ENCODE measurements around the gene ATP11A.

The ATP11A gene

DNA sequence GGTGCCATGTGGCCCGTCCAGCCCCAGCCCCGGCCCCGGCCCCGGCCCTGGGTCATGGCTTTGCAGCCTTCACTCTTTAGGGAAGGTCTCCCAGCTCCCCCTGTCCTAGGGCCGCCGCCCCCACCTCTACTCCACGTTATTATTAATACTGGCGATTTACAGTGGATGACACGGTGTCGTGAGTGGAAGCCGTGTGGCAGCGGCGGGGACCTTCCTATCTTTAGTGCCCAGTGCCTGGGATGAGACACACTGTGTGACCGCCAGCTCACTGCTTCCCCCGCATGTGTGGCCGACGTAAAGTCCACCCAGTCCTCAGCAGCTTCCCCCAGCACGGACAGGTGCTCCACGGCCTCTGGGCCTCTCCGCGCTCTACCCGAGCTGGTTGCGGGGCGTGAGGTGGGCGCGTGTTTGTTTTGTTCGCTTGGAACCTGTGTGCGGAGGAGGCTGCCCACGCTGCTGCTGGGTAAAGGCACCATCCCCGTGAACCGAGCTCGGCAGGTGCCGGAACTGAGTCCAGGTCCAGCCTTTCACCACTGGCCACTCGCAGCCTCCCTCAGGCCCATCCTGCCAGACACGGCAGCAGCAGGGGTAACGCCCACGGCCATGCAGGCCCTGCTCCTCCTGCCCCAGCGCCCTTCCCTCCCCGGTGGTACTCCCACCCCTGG lies 208.2 kb downstream of the ATP11A start:
- no peak overlapping the region for H3K4me3 ChIP-seq (ENCODE audit: low read length)
- TF ChIP-seq, protein P1, sequence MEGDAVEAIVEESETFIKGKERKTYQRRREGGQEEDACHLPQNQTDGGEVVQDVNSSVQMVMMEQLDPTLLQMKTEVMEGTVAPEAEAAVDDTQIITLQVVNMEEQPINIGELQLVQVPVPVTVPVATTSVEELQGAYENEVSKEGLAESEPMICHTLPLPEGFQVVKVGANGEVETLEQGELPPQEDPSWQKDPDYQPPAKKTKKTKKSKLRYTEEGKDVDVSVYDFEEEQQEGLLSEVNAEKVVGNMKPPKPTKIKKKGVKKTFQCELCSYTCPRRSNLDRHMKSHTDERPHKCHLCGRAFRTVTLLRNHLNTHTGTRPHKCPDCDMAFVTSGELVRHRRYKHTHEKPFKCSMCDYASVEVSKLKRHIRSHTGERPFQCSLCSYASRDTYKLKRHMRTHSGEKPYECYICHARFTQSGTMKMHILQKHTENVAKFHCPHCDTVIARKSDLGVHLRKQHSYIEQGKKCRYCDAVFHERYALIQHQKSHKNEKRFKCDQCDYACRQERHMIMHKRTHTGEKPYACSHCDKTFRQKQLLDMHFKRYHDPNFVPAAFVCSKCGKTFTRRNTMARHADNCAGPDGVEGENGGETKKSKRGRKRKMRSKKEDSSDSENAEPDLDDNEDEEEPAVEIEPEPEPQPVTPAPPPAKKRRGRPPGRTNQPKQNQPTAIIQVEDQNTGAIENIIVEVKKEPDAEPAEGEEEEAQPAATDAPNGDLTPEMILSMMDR (conservative IDR thresholded peaks at IDR 0.05; ENCODE audit: low read length): no peak
- no peak for DNase-seq (ENCODE audit: low read depth)

DNA sequence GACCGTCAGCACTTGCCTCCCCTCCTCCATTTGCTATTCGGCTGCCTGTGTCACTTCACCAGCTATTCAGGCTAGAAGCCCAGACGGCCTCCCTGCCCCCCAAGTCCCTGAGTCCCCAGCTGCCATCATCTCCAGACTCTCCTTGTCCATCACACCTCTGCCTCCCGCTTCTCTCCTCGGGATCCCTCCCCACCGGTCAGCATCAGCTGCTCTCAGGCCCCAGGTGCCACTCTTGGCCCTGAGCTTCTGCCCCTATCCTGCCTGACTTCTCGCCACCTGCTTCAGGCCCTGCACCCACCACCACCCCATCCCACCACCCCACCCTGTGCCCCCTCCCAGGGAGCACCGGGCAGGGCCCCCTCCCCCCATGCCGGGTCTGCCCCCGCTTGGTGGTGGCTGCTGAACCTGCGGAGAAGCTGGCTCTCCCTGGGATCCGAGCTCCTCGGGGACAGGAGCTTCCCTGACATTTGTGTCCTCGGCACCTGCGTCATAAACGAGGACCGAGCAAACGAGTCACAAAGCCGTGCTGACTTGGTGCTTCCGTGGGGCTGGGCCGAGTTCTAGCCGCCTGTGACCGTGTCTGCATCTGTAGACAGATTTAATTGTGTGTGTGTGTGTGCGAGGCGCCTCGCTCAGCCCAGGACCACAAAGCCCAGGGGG lies 208.9 kb downstream of the ATP11A start:
- no peak overlapping the region for H3K4me3 ChIP-seq (ENCODE audit: low read length)
- TF ChIP-seq, protein P1 (conservative IDR thresholded peaks at IDR 0.05; ENCODE audit: low read length): no peak
- DNase-seq (ENCODE audit: low read depth): no peak

DNA sequence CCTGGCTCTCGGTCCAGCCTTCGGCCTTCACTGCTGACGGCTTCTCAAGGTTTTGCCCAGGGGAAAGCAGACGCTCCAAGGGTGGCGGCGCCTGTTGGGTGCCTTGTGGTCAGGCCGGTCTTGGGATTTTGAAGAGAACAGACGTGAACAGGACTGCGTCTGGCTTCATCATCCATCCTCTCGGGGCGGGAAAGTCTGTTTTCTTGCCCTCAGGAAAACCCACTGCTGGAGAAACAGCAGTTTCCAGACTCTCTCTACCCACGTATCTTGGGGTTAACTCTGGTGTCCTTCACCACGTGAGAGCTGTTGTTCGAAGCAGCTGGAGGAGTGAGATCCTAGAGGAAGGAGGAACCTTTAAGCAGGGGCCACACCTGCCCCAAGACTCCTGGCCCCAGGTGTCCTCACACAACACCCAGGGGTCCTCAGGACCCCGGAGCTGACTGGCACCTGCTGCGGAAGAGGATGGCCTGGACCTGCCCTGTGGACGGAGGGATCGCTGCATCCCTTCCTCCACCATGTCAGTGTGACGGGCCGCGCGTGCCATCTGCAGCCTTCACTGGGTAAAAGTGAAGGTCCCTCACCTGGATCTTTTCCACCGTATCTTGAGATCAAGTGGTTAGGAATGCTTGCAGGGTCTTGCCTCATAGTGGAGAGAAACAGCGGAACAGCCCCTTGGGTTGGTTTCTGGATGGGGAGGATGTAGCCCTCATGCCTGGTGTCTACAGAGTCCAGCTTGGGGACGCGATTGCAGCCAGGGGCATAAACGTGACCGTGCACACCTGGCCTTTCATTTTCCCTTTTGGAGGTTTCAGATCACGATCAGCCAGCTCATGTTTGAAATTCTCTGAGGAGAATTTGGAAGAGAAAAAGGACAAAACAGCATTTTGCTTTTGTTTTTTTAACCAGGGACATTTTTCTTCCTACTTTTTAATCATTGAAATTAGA lies 209.7 kb downstream of the ATP11A start:
- DNase-seq (ENCODE audit: low read depth): no peak
- TF ChIP-seq, protein P1 (conservative IDR thresholded peaks at IDR 0.05; ENCODE audit: low read length): no peak
- no peak overlapping the region for H3K4me3 ChIP-seq (ENCODE audit: low read length)

DNA sequence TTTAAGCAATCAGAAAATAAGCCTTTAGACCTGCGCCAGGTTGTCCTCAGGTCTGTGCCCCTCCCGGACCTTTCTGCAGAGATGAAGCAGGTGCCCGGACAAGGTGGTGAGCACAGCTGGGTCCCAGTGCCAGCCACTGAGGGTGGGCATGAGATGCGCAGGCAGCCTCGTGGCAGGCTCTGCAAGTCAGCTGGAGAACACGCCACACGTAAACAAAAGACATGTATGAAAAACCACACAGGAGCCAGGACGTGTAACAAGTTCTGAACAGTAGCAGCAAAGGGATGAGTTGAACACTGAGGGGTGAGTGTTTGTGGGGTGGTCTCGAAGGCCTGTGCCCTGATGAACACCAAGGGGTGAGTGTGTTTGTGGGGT lies 210.4 kb downstream of the ATP11A start:
- TF ChIP-seq, protein P1 (conservative IDR thresholded peaks at IDR 0.05; ENCODE audit: low read length): no peak
- DNase-seq (ENCODE audit: low read depth): no peak
- no peak overlapping the region for H3K4me3 ChIP-seq (ENCODE audit: low read length)

DNA sequence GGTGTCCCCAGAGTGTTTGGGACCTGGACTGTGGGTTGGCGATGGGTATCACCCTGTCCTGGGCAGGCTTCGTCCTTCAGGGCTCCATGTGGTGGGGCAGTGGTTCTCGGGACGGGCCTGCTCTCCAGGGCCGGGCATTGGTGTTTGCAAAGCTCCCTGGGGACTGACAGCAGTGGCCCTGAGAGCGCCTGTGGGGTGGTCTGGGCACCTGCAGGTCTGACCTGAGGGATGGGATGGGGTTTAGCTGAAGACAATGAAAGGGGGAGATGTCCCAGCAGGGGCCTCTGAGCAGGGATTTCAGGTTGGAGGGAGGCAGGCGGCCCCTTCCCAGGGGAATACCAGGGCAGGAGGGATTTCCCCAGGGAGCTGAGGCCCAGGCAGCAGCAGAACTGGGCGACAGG lies 210.9 kb downstream of the ATP11A start:
- TF ChIP-seq, protein P1 (conservative IDR thresholded peaks at IDR 0.05; ENCODE audit: low read length): no peak
- no peak for DNase-seq (ENCODE audit: low read depth)
- no peak overlapping the region for H3K4me3 ChIP-seq (ENCODE audit: low read length)

DNA sequence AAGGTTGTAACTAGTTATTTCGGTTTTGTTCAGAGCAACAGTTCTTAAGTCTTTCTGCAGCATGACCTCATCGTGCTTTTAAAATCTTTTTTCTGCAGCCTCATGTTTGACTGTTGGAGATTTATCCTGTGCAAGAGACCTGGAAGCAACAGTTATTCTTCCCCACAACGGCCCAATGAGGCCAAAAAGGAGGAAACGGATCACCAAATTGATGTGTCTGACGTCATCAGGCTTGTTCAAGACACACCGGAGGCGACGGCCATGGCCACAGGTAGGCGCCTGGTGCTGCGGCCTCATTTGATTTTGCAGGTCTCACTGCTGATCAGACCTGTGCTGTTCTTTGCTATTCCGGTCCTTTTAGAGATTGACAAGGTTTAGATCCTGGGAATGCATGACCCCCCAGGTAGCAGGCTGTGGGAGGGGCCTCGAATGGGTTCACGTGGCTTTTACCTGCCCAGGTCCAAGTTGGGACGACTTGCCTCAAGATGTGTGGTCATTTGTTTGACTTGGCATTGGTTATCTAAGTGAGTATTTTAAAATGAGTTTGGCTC lies 212.3 kb downstream of the ATP11A start:
- H3K4me3 ChIP-seq (ENCODE audit: low read length): no peak overlapping the region
- no peak for DNase-seq (ENCODE audit: low read depth)
- TF ChIP-seq, protein P1 (conservative IDR thresholded peaks at IDR 0.05; ENCODE audit: low read length): no peak
